ENCODE data around the gene C14orf119. TPM values are rescaled to one million over a fixed set of nuclear protein-coding genes. Genes with fewer than 3 reads are reported as not detected.
A peak's percentile ranks its signal among the peaks of the same experiment; 100 is the strongest.

The C14orf119 gene
- 40.3 TPM for total RNA-seq (ENCODE audit: unreplicated experiment)
- long read RNA-seq, transcript C14orf119-201 (2 exons, 3,660 nt), result major isoform, 64 of 67 reads
- long read RNA-seq, partial matches to known transcripts, result 0 of 67 reads
- long read RNA-seq, other reads (novel, unspliced or antisense), result 3 of 67 reads

GRCh38 chr14:23095196-23096108, at the start of gene C14orf119:
C14orf119 (plus strand) TSS chr14:23095505; CDS start chr14:23097659, 2,154 bp downstream.
- no peak within 1 kb of the TSS for H3K27ac Mint-ChIP-seq (ENCODE audit: unreplicated experiment)
- no peak within 1 kb of the TSS for H3K4me3 Mint-ChIP-seq (ENCODE audit: unreplicated experiment)
- H3K36me3 Mint-ChIP-seq (ENCODE audit: unreplicated experiment), result no peaks in the 10 kb centered on the region
- no peaks in the 10 kb centered on the region for H3K9me3 Mint-ChIP-seq (ENCODE audit: unreplicated experiment)
- peak; percentile 100 for DNase-seq
- TF ChIP-seq CTCF (IDR thresholded peaks at IDR 0.05; ENCODE audit: partially characterized antibody, unreplicated experiment), result no peak
- H3K4me1 Mint-ChIP-seq (ENCODE audit: low read depth, unreplicated experiment), result peaks cover 4% of the 10 kb centered on the region
- H3K27me3 Mint-ChIP-seq (ENCODE audit: unreplicated experiment), result peaks cover 4% of the 10 kb centered on the region

- no peak for TF ChIP-seq CTCF (IDR thresholded peaks at IDR 0.05; ENCODE audit: partially characterized antibody, unreplicated experiment)
- Mint-ChIP-seq H3K27me3 (ENCODE audit: unreplicated experiment) (peaks cover 13% of the 10 kb centered on the region), H3K36me3 (ENCODE audit: unreplicated experiment) (peaks cover 6% of the 10 kb centered on the region), H3K4me1 (ENCODE audit: low read depth, unreplicated experiment) (peaks cover 15% of the 10 kb centered on the region), H3K9me3 (ENCODE audit: unreplicated experiment) (peaks cover 8% of the 10 kb centered on the region), H3K27ac (ENCODE audit: unreplicated experiment) (peak overlapping the region; percentile 15), H3K4me3 (ENCODE audit: unreplicated experiment) (peak overlapping the region; percentile 22)
- DNase-seq, result no peak
These were observed 48.2 kb upstream of the C14orf119 start for GRCh38 chr14:23047034-23047634.

GRCh38 chr14:23047751-23048693, 47.3 kb upstream of the C14orf119 start:
- Mint-ChIP-seq H3K4me1 (ENCODE audit: low read depth, unreplicated experiment) (peaks cover 22% of the 10 kb centered on the region), H3K27me3 (ENCODE audit: unreplicated experiment) (peaks cover 13% of the 10 kb centered on the region), H3K27ac (ENCODE audit: unreplicated experiment) (peak overlapping the region; percentile 15), H3K36me3 (ENCODE audit: unreplicated experiment) (peaks cover 6% of the 10 kb centered on the region), H3K4me3 (ENCODE audit: unreplicated experiment) (peak overlapping the region; percentile 22), H3K9me3 (ENCODE audit: unreplicated experiment) (peaks cover 13% of the 10 kb centered on the region)
- no peak for TF ChIP-seq CTCF (IDR thresholded peaks at IDR 0.05; ENCODE audit: partially characterized antibody, unreplicated experiment)
- no peak for DNase-seq

GRCh38 chr14:23049011-23049410, 46.3 kb upstream of the C14orf119 start:
- Mint-ChIP-seq H3K4me1 (ENCODE audit: low read depth, unreplicated experiment) (peaks cover 29% of the 10 kb centered on the region), H3K27ac (ENCODE audit: unreplicated experiment) (no peak overlapping the region), H3K36me3 (ENCODE audit: unreplicated experiment) (peaks cover 6% of the 10 kb centered on the region), H3K27me3 (ENCODE audit: unreplicated experiment) (peaks cover 9% of the 10 kb centered on the region), H3K9me3 (ENCODE audit: unreplicated experiment) (peaks cover 12% of the 10 kb centered on the region), H3K4me3 (ENCODE audit: unreplicated experiment) (no peak overlapping the region)
- no peak for TF ChIP-seq CTCF (IDR thresholded peaks at IDR 0.05; ENCODE audit: partially characterized antibody, unreplicated experiment)
- DNase-seq, result no peak
